ENCODE results near the gene ANKHD1.
"Not testable (repeated sequence)": the region's sequence is repeated elsewhere in the genome, so short reads cannot be mapped to it uniquely, and the experiment has no call there.

Gene ANKHD1

GRCh38 chr5:140429724-140430123 is 28.1 kb downstream of the ANKHD1 start:
- no peak for DNase-seq

- DNase-seq: no peak
Observed at GRCh38 chr5:140432212-140432611, 30.6 kb downstream of the ANKHD1 start.

DNA sequence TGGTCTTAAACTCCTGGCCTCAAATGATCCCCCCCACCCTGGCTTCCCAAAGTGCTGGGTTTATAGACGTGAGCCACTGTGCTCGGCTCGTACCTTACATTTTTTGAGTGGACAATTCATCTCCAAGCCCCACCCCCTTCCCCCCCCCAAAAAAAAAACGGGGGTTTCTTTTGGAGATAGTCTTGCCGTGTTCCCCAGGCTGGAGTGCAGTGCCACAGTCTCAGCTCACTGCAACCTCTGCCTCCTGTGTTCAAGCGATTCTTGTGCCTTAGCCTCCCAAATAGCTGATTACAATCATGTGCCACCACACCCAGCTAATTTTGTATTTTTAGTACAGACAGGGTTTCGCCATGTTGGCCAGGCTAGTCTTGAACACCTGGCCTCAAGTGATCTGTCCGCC is 31.3 kb downstream of the ANKHD1 start:
- DNase-seq: peak; percentile 35

GRCh38 chr5:140457368-140457767 is 55.7 kb downstream of the ANKHD1 start:
- not testable (repeated sequence) for DNase-seq

DNA sequence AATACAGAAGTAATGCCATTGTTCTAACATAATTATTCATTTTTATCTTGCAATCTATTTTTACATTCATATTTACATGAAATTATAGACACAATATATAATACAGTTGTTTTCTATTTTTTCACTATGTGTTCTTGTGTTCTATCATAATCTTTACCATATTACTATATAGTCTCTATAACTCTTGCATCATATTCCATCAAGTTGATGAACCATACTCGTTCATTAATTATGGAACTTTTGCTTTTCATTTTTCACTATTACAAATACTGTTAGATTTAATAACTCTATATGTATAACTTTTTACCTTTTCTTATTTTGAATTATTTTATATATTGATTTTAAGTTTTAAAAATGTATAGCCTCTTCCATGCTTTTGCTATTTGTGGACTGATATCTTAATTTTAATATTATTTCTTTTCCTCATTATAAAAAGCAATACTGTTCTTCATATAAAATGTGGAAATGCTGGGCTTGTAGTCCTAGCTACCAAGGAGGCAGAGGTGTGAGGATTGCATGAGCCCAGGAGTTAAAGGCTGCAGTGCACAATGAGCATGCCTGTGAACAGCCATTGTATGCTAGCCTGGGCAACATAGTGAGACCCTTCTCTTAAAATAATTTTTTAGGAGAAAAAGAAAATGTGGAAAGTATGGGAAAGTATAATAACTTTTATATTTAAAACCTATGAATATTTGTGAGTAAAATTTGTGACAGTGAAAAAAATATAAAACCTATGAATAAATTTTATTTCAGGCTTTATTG is 65.5 kb downstream of the ANKHD1 start:
- no peak for DNase-seq

- no peak for DNase-seq
Observed at GRCh38 chr5:140468188-140468587, 66.6 kb downstream of the ANKHD1 start.

DNA sequence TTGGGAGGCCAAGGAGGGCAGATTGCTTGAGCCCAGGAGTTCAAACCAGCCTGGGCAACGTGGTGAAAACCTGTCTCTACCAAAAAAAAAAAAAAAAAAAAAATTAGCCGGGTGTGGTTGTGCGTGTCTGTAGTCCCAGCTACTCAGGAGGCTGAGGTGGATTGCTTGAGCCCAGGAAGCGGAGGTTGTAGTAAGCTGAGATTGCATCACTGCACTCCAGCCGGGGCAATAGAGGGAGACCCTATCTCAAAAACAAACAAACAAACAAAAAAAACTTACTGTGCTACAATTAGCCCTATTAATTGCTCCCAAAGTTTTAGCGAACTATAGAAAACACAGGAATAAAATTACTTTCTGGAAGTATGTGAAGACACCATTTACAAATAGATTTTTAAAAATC is 67.6 kb downstream of the ANKHD1 start:
- DNase-seq: no peak

DNA sequence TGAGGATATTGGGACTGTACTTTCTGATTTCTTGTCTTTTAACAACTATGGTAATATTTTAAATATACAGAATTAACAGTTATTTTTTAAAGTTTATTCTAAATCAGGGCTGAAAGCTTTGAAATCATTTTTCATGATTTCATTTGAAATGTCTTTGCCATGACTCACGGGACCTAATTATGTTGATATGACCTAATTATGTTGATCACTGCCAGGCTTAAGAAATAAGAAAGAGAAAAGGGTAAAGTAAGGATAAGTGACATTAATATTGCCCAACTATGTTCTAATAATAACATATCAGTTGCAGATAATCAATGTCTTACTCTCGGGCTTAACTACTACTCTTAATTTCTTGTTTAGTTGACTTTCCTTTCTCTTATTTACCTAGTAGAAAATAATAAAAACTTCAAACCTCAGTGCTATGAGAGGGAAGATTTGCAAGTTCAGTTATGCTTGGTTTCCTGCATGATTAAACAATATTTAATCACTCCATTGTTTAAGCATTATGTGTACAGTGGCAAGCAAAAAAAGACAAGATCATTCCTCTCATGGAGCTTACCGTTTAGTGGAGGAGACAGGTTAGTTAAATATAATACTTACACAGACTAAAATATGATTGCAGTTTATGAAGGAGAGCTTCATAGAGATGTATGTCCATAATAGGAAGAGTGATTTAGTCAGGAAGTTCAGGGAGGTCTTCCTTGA is 78.8 kb downstream of the ANKHD1 start:
- no peak for DNase-seq

DNA sequence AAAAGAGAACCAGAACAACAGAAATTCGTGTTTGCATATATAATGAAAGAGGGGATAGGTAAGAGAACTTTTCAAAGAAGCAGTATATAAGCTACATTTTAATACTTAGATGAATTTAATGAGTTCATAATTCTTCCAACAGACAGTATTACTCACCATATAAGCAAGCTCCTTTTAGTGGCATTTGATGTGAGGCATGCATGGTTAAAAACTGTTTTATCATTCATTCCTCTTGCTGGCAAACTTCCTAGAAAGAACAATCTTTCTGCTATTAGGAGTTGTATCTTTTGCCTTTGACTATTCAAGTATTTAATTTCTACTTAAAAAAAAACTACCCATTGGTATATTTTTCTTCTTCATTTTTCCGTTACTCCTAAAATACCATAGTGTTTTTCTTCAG is 80.1 kb downstream of the ANKHD1 start:
- DNase-seq: no peak

GRCh38 chr5:140483055-140483454 is 81.4 kb downstream of the ANKHD1 start:
- no peak for DNase-seq

GRCh38 chr5:140488141-140488540 is 86.5 kb downstream of the ANKHD1 start:
- DNase-seq: not testable (repeated sequence)

DNA sequence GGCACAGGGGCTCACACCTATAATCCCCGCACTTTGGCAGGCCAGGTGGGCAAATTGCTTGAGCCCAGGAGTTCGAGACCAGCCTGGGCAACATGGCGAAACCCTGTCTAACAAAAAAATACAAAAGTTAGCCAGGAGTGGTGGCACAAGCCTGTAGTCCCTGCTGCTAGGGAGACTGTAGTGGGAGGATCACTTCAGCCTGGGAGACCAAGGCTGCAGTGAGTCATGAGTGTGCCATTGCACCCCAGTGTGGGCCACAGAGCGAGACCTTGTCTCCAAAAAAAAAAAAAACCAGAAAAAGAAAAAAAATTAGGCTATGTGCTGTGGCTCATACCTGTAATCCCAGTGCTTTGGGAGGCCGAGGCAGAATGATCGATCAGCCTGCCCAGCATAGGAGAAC is 87.3 kb downstream of the ANKHD1 start:
- DNase-seq: no peak

DNA sequence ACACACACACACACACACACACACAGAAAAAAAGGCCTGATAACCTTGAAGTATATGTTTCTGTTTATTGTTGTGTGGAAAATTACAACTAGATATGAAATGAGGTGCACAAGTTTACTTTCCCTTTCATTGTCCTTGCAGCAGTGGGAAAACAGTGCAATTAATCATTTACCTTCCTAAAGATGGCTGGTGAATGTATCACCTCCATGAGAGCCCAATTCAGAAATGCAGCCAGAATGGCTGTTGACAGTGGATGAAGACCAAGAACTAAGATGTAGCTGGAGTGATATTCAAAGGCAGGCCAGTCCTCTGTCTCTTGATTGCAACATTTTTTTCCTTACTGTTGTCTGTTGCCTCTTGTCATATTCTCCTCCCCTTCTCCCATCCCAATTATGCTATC is 96.3 kb downstream of the ANKHD1 start:
- no peak for DNase-seq

GRCh38 chr5:140498591-140498990 is 97.0 kb downstream of the ANKHD1 start:
- DNase-seq: no peak

DNA sequence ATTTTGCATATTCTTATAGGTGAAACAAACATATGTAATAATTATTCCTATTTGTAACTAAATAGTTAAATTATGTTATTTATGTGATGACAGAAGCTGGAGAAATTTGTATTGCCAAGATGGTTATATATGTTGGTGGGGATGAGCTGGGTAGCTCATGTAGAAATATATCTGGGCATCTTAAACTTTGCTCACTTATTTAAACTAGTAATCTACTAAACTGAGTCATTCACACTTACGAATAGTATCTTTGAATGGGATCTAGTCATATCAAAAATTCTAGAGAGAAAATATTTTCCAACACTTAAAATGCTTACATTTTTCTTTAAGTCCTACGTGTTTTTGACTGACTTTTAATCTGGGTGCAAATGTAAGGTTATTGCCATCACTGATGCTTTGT is 101.2 kb downstream of the ANKHD1 start:
- DNase-seq: no peak

- no peak for DNase-seq
Observed at GRCh38 chr5:140509898-140510297, 108.3 kb downstream of the ANKHD1 start.

GRCh38 chr5:140513124-140513523 is 111.5 kb downstream of the ANKHD1 start:
- no peak for DNase-seq

DNA sequence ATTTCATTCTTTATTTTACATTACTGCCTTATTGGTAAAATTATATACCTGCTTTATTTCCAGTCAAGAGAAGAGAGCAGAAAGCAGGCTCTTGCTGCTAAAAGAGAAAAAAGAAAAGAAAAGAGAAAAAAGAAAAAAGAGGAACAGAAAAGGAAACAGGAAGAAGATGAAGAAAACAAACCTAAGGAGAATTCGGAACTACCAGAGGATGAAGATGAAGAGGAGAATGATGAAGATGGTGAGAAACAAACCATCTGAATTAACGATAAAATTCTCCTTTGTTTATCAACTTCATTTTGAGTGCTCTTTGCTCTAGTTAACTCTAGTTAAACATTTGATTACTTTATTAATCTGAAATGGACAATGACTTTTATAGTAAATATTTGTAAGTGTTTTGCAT is 122.4 kb downstream of the ANKHD1 start:
- no peak for DNase-seq

GRCh38 chr5:140540227-140540626 is 138.6 kb downstream of the ANKHD1 start:
- DNase-seq: no peak

DNA sequence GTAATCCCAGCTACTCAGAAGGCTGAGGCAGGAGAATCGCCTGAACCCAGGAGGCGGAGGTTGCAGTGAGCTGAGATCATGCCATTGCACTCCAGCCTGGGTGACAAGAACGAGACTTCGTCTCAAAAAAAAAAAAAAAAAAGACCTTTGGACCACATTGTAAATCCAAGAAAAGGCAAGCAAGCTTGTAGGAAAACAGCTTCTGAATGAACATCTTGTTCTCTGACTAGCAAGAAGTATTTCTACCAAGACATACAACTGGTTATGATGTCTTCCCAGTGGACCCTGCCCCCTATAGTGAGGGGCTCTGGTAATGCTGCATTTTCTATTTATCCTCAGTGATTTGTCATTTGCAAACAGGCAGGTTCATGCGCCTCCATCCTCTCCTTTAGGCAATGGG is 141.3 kb downstream of the ANKHD1 start:
- no peak for DNase-seq

GRCh38 chr5:140544986-140545385 is 143.4 kb downstream of the ANKHD1 start:
- DNase-seq: no peak

DNA sequence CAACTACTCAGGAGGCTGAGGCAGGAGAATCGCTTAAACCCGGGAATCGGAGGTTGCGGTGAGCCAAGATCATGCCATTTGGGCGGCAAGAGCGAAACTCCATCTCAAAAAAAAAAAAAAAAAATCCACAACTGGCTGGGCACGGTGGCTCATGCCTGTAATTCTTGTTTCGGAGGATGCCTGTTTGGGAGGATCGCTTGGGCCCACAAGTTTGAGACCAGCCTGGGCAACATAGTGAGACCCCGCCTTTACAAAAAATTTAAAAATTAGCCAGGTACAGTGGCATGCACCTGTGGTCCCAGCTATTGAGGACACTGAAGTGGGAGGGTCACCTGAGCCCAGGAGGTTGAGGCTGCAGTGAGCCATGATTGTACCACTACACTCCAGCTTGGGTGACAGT is 144.0 kb downstream of the ANKHD1 start:
- no peak for DNase-seq

GRCh38 chr5:140546851-140547507 is 145.3 kb downstream of the ANKHD1 start:
- DNase-seq: no peak
